Tongue (tissue), 2 donors: ENCODE results near the gene TGFBR2. TPM values are rescaled to one million over a fixed set of nuclear protein-coding genes. Genes with fewer than 3 reads are reported as not detected.

Experiments
- DNase-seq: peaks from one replicate; pipeline ENCODE4 v3.0.0-alpha.2; 2015
- total RNA-seq: library from RNA; depleted of rRNA; stranded (reverse); fragments of >200 nt; gene quantifications from one replicate; pipeline ENCODE4 v1.2.3, GENCODE V29; 2014

Gene TGFBR2
- total RNA-seq, 1 donor from 2014 or later = 98.7 TPM

- DNase-seq = no peak
Observed at GRCh38 chr3:30720586-30721313, 114.3 kb downstream of the TGFBR2 start.

- DNase-seq = no peak
Observed at GRCh38 chr3:30721314-30721634, 114.9 kb downstream of the TGFBR2 start.

- DNase-seq = no peak
Observed at GRCh38 chr3:30723211-30723610, 116.8 kb downstream of the TGFBR2 start.

- no peak for DNase-seq
Observed at GRCh38 chr3:30724863-30725262, 118.5 kb downstream of the TGFBR2 start.

DNA sequence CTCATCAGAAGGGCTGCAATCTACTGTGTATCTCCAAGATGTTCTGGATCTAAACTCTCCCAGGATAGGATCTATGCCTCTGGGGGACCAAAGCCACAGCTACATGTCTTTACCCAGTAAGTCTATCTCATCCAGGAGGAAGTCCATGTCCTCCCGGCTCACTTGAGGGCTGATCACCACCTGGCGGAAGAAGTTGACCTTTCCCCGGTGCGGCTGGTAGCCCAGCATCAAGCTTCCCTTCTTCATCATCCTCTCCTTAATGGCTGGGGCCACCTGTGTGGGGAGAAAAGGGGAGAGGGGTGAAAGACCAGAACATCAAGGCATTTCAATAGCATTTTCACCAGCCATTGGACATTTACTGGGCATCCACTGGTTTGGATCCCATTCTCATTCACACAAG, 121.7 kb downstream of the TGFBR2 start:
- no peak for DNase-seq

DNA sequence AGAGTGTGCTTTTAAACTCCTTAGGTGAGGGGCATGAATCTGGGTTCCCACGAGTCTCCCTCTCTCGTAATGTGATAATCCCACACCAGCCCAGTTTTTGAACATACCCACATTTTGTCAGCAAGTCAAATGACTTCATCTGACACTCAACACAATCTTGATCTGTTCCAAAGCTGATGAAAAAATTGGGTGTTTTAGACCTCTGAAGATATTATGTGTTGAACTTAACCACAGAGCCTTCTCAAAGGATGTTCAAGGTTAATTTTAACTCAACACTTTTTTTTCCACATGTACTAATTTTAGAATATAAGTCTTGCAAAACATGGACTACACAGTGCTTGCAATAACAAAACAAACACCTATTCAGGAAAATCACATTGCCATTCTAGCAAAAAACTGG, 123.1 kb downstream of the TGFBR2 start:
- DNase-seq = no peak

GRCh38 chr3:30729936-30730335, 123.5 kb downstream of the TGFBR2 start:
- no peak for DNase-seq

GRCh38 chr3:30730967-30731366, 124.6 kb downstream of the TGFBR2 start:
- DNase-seq = no peak

DNA sequence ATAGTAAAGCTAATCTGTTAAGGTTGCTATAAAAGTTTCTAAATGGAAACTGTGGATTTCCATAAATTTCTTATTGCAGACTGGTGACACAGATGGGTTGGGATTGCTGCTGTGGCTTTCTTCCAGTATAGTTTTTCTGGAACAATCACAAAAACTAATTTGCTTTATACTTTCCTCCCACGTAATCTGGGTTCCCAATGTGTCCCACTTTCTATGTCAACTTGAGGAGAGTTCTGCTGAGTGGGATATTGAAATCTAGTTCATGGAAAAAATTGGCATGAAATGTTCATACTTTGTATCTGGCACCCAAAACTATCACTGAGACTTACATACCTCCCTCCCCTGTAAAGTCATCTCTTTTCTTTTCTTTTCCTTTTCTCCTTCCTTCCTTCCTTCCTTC, 126.8 kb downstream of the TGFBR2 start:
- peak; percentile 64 for DNase-seq

- no peak for DNase-seq
Observed at GRCh38 chr3:30733696-30734095, 127.3 kb downstream of the TGFBR2 start.

- DNase-seq = peak; percentile 35
Observed at GRCh38 chr3:30737743-30738499, 131.5 kb downstream of the TGFBR2 start.

GRCh38 chr3:30738605-30739004, 132.2 kb downstream of the TGFBR2 start:
- no peak for DNase-seq

- peak; percentile 40 for DNase-seq
Observed at GRCh38 chr3:30741889-30742288, 135.5 kb downstream of the TGFBR2 start.

DNA sequence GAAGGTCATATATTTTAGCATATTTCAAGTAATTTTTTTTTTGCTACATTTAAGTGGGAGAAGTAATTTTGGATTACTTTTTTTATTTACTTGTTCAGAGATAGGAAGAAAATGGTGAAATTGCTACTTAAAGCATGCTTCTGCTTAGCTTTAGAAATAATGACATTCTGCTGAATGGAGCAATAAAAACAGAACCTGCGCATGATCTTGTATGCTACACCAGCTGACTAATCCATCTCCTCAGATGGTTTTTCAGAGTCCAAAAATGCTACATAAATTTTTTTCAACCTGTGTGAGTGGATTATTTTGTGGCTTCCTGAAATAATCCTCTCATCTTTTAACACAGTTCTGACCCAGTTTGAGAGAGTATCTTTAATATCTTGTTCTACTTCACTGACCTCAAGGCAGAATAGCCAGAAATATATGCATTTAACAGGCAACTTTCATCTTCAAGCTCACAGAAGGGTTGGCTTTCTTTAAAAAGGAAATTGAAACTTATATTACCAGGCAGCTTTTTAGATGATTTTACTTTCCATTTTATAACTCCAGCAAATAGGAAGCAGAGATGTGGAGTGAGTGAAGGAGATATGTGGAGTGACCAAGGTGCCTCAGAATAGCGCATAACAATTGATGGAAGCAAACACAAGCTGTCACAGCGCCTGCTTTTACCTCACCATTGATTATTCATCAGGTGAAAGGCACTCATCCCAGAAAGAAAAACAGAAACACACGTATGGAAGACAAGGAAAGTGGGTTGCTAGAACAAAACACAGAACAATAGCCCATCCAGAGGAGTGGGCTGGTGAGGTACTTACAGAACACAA, 136.6 kb downstream of the TGFBR2 start:
- no peak for DNase-seq
